GM19438 (cell line): Measurements from ENCODE around the gene ARID1B.

Source experiments
- ATAC-seq: cut with Tn5 transposase; IDR thresholded peaks from one replicate; pipeline ENCODE4 v1.9.1; 2021; ENCODE audit warnings: low read depth; ENCODE audit not compliant: unreplicated experiment

The ARID1B gene

DNA sequence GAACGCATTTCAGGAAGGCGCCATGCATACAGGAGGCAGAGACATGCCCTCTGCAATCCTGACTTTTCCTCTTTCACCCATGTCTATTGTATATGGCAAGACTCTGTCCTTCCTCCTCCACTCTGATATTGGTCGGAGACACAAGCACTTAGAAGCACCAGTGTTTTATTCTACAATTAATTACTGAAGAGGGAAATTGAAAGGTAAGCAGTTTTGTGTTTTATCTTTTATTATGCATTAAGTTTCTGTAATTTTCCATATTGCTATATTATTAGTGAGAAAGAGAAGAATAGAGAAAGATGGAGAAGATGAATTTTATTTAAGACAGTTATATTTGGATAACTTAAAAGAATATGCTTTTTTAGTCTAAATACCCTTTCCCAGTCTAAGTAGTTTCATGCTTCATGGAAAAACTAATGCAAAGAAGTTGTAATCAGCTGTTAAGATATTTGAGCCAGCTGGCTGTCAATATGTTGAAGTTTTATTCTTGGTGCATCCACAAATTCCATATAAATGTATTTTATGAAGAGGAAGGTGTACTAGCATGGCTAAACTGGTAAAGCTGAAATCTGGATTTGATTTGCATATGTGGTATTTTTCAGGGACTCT, 13.6 kb downstream of the ARID1B start:
- ATAC-seq: no peak

DNA sequence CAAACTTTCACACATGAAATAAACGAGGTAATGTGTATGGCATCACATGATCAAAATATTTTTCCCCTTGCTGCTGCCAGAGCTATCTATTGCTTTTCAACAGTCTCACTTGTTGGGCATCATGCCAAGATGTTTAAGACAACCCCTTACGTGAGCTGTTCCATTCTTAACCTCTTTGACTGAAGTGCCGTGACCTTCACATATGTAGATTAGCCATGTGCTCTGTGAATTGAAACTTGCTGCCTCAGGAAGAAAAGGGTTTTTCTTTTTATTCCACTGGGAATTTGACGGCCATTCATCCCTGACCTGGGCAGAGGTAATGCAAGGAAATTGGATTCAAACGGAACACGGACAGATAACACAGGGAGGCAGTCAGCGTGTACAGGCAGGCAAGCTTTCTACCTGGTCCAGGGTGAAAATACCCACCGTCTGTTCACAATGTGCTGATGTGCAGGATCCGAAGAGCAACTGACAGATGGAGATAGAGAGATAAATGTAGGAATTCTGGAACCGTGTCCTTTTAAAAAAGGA, 14.2 kb downstream of the ARID1B start:
- peak; percentile 57 for ATAC-seq

GRCh38 chr6:156793200-156793599, 16.0 kb downstream of the ARID1B start:
- ATAC-seq: no peak

GRCh38 chr6:156794546-156795354, 17.6 kb downstream of the ARID1B start:
- ATAC-seq: no peak

- no peak for ATAC-seq
Measured at GRCh38 chr6:156795825-156796224, 18.6 kb downstream of the ARID1B start.

GRCh38 chr6:156796627-156797026, 19.4 kb downstream of the ARID1B start:
- ATAC-seq: no peak

GRCh38 chr6:156797901-156798735, 20.9 kb downstream of the ARID1B start:
- ATAC-seq: no peak

GRCh38 chr6:156801712-156802111, 24.5 kb downstream of the ARID1B start:
- no peak for ATAC-seq

DNA sequence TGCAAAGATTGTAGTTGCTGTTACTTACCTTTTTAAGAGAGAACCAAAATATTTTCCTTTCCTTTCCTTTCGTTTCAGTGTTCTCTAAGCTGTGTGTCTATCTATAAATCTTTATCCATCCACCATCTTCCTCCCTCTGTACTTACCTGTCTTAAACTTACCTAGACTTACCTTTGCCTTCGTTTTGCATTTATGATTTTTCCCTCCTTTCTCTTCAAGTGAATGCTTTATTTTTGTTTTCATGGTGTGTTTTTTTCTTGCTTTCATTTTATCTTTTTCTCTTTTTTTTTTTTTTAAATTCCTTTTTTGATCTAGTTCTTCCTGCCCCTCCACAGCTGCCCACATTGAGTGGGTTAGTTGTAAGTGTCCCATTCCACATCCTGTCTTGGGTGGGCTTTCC, 26.2 kb downstream of the ARID1B start:
- no peak for ATAC-seq

GRCh38 chr6:156804402-156804801, 27.2 kb downstream of the ARID1B start:
- no peak for ATAC-seq

DNA sequence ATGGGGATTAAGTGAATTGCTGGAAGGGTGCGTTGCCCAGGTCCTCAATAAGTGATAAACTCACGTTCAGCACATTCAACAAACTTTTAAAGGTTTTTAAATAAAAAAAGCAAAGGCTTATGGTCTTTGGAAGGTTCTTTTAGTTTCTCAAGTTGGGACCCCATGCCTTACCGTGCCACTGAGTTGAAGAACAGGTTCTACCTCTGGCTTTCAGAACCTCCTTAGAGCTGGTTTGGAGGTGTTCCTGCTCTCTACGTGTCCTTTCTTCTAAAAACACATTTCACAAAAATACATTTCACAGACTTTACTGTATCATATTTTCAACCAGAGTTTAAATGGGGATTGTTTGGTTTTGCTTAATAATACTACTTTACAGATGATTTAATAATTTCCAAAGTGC, 29.0 kb downstream of the ARID1B start:
- ATAC-seq: no peak

GRCh38 chr6:156807028-156807427, 29.9 kb downstream of the ARID1B start:
- ATAC-seq: no peak

DNA sequence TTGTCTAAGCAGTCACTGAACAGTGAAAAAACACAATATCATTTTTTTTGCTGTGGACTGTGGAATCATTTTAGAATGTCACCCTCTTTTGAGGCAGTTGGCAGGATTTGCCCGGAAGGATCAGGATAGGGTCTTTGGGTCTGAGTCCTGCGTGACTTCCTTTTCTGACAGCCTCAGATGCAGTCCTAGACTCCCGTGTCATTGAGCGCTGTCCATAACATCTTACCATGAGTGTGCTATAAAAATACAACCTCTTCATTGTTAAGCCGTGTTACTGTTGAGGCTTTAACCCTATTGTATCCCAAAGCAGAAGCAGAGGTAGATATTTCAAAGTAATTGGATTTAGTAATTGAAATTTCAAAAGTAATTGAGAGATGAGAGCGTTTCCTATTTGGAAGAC, 30.6 kb downstream of the ARID1B start:
- no peak for ATAC-seq

DNA sequence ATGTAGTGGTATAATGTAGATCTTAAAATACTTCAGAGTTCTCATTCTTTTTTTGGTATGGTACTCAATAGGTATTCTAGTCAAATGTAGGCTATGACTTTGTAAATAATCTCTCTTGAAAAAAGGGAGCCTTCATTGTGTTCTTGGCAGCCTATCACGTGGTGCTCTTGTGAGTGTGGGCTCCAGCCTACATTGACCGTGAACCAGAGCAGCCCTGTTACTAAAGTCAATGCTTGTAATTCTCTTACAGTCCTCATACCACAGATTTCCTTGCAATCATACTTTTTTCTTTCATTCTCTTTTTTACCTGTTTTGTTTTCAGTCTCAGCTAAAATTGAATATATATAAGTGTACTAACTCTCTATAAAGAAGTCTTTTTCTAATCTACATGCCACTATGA, 31.1 kb downstream of the ARID1B start:
- no peak for ATAC-seq

GRCh38 chr6:156809034-156809433, 31.9 kb downstream of the ARID1B start:
- peak; percentile 82 for ATAC-seq

DNA sequence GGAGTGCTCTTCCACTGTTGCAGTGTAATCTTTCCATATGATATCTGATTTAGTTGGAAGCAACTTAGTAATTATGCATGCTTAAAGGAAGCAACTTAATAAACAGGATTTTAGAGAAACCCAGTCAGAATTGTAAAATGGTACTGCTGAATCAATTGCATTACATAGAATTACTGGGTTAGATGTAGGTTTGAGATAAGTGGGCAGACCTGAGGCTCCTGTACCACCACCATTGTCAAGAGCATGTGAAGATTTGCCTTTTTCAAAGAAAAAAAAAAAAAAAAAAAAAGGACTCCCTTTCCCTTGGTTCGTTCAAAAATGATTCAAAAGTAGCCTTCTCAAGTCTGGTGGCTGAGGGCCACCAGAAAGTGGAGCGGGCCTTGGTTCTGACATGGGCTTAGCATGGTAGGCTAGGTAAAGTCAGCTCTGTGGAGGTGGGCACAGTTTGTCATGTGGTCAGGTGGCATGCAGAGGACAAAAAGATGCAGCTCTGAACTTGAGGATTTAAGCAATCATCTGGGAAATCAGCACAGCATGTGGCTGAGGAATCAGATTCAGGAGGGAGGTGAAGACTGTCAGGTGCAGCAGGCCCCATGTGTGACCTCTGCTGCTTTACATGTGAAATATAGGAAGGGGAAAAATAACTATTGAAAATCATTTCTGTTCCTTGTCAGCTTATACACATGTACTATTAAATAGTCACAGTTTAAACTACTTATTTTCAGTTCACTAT, 32.4 kb downstream of the ARID1B start:
- ATAC-seq: no peak

- ATAC-seq: no peak
Measured at GRCh38 chr6:156814036-156814581, 36.9 kb downstream of the ARID1B start.

GRCh38 chr6:156816505-156816904, 39.3 kb downstream of the ARID1B start:
- no peak for ATAC-seq

DNA sequence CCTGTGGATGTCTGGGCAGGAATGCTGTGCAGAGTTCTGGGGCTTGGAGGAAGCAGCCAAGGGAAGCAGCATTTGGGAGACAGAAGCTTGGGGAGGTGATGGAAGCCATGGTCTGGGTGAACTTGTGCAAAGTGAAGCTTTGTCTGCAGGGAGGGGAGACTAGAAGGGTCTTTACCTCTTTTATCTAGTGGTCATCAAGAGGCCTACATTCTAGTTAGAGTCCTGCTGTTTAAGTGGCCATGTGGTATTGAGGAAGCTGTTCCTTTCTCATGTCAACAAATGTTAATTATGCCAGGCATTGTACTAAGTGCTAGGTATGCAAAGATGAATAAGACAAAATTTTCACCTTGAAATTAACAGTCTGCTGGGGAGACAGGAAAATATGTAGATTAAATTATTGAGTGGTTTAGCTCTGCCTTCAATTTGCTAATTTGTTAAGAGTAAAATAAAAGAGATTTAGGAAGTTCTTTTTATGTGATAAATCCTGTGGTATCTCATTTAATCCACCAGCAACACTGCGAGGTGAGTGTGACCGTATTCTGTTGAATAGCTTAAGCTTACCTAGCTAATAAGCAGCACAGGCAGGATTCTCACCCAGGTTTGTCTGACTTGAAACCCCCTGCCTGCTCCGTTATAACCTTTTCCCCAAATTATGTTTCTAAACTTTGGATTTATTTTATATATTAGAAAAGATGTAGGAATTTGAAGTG, 43.1 kb downstream of the ARID1B start:
- no peak for ATAC-seq

DNA sequence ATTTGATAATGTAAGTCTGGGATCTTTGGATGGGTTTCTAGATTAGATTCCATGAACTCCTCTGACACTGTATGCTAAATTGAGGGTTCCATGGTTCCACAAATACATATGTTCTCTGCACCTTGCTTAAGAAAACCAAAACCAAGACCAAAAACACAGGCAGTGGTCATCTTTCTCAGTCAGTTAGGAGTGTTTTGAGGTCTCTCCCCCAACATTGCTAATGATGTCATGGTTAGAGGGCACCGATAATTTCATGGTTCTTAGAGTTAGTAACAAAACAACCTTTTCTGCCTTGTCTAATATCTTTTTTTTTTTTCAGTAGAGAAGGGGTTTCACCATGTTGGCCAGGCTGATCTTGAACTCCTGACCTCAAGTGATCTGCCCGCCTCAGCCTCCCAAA, 44.5 kb downstream of the ARID1B start:
- ATAC-seq: no peak
